Urinary bladder (tissue), 4 donors: ENCODE results near the gene AFF3. TPM values are rescaled to one million over a fixed set of nuclear protein-coding genes. Genes with fewer than 3 reads are reported as not detected.

Source experiments
- DNase-seq: peaks from one replicate; pipeline ENCODE4 v3.0.0-alpha.2; 2015; ENCODE audit errors: extremely low spot score
- H3K27ac ChIP-seq: one replicate; pipeline ENCODE4 v1.5.1; 2013; ENCODE audit warnings: low read depth, mild to moderate bottlenecking, moderate library complexity
- H3K36me3 ChIP-seq: one replicate; pipeline ENCODE4 v1.6.1; 2013; ENCODE audit warnings: mild to moderate bottlenecking, moderate library complexity; ENCODE audit not compliant: insufficient read depth
- H3K4me1 ChIP-seq: one replicate; pipeline ENCODE4 v1.6.1; 2013; ENCODE audit warnings: mild to moderate bottlenecking, moderate library complexity; ENCODE audit not compliant: insufficient read depth
- H3K4me3 ChIP-seq: one replicate; pipeline ENCODE4 v1.5.1; 2013; ENCODE audit warnings: low read depth, low read length
- WGBS: extraction: QIAGEN DNeasy Blood & Tissue Kit; methylation state at CpG from one replicate; pipeline ENCODE4 v1.1.7; 2013; 5-methylcytosine and 5-hydroxymethylcytosine counted together
- polyA plus RNA-seq: library from polyadenylated mRNA; stranded (reverse); fragments of 200-250 nt; gene quantifications from one replicate; pipeline ENCODE4 v1.2.3, GENCODE V29; 2013
- total RNA-seq: library from RNA; depleted of rRNA; stranded (reverse); fragments of >200 nt; gene quantifications from one replicate; pipeline ENCODE4 v1.2.3, GENCODE V29; 2014
- donor health status: healthy with polysubstance abuse.
- donor health status: healthy.

AFF3 gene
- total and polyA plus RNA-seq, 2 donors = 15.1 to 43.5 TPM

GRCh38 chr2:99692785-99693184 lies 449.6 kb downstream of the AFF3 start:
- 91% methylated on average over 1 of the region's 1 CpG for WGBS
- DNase-seq = no peak
- no peak overlapping the region for H3K4me3 ChIP-seq
- H3K4me1 ChIP-seq = no peaks in the 10 kb centered on the region
- no peak overlapping the region for H3K27ac ChIP-seq
- H3K36me3 ChIP-seq = no peaks in the 10 kb centered on the region

GRCh38 chr2:99691926-99692325 lies 450.5 kb downstream of the AFF3 start:
- Histone ChIP-seq H3K36me3 (no peaks in the 10 kb centered on the region), H3K4me1 (no peaks in the 10 kb centered on the region), H3K27ac (no peak overlapping the region), H3K4me3 (no peak overlapping the region)
- WGBS = 46% methylated on average over 4 of the region's 4 CpGs
- DNase-seq = no peak

DNA sequence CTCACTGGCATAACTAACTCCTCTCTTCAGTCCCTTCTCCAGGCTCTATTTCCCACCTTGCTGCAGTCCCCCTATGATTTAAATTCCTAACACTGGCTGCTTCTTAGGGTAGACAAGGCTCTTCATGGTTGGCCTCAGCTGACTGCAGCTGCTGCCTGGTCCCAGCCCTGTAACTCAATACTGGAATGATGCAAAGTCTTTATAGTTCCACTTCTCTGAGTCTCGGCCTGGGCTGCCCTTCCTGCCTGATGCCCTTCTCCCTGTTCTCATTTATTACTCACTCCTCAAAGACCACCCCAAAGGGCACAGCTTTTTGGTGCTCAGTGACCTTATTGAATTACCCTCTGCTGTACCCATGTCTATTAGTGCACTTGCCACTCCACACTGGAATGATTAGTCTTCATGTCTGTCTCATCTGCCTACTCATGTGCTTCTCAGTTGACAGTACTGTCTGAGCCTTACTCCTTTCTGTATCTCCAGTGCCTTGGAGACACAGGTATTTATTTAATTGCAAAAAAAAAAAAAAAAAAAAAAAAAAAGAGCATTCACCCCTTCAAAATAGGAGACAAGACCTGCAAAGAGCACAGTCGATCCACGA lies 453.1 kb downstream of the AFF3 start:
- no peak overlapping the region for H3K4me3 ChIP-seq
- no peaks in the 10 kb centered on the region for H3K36me3 ChIP-seq
- WGBS = 86% methylated on average over 3 of the region's 3 CpGs
- no peak overlapping the region for H3K27ac ChIP-seq
- DNase-seq = no peak
- no peaks in the 10 kb centered on the region for H3K4me1 ChIP-seq

- DNase-seq = no peak
- H3K4me1 ChIP-seq = no peaks in the 10 kb centered on the region
- H3K27ac ChIP-seq = no peak overlapping the region
- no peak overlapping the region for H3K4me3 ChIP-seq
- H3K36me3 ChIP-seq = no peaks in the 10 kb centered on the region
- 90% methylated on average over 6 of the region's 6 CpGs for WGBS
These were observed 453.7 kb downstream of the AFF3 start for GRCh38 chr2:99688699-99689098.

DNA sequence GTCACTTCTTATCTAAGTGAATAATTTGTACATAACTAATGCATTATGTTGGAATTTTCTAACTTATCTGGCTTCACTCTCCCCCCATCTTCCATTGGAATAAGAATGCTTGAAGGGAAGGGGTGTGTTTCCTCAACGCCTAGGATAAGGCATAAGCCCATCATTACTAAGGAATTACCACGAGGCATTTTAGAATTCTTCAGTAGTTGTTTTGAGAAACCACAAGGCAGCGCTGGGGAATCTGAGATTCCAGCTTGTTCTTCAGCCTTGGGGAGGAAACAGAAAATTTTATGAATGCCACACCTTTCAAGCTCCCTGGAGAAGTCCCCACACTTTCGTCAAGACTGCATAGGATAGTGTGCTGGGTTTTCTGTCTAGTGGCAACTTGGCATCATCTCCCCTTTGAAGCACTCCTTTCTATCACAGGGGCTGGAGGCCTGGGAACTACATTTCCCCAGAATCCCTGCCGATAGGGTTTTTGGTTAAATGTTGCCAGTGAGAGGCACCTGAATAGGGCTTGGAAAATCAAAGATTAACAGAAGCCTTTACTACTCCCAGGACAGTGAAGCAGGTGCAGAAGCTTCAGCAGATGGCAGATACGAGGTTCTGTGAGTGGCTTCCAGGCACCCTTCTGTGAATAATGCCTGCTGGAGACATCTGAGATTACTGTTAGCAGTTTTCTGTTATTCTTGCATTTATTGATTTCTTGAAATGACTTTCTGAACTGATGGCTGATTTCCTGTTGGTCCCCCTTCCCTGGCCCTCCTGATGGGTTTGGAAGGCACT lies 459.9 kb downstream of the AFF3 start:
- Histone ChIP-seq H3K4me1 (no peaks in the 10 kb centered on the region), H3K4me3 (no peak overlapping the region), H3K36me3 (no peaks in the 10 kb centered on the region), H3K27ac (no peak overlapping the region)
- DNase-seq = no peak
- WGBS = 85% methylated on average over 6 of the region's 6 CpGs

GRCh38 chr2:99680946-99681345 lies 461.4 kb downstream of the AFF3 start:
- H3K27ac ChIP-seq = no peak overlapping the region
- H3K36me3 ChIP-seq = no peaks in the 10 kb centered on the region
- H3K4me3 ChIP-seq = no peak overlapping the region
- no peaks in the 10 kb centered on the region for H3K4me1 ChIP-seq
- no peak for DNase-seq
- WGBS = 88% methylated on average over 1 of the region's 1 CpG

GRCh38 chr2:99679518-99679917 lies 462.9 kb downstream of the AFF3 start:
- DNase-seq = no peak
- H3K4me3 ChIP-seq = no peak overlapping the region
- no peaks in the 10 kb centered on the region for H3K36me3 ChIP-seq
- no peaks in the 10 kb centered on the region for H3K4me1 ChIP-seq
- no peak overlapping the region for H3K27ac ChIP-seq

DNA sequence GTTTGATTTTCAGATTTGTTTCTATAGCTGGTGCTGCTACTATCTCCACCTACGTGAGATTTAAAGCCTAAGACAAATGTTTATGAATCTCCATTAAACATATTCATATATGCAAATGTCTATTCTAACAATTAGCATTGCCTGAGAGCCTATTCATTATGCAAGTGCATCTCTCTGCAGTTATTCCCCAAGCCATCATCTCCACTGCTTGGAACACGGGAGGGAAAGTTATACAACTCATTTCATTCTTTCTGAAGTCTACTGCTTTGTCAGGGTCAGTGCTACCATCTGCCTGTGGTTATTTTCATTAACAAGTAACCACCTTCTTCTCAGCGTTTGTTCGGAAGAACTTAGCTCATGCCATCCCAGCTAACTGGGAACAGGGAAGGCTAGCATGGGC lies 463.8 kb downstream of the AFF3 start:
- no peaks in the 10 kb centered on the region for H3K4me1 ChIP-seq
- no peak overlapping the region for H3K27ac ChIP-seq
- no peaks in the 10 kb centered on the region for H3K36me3 ChIP-seq
- H3K4me3 ChIP-seq = no peak overlapping the region
- DNase-seq = no peak
- 98% methylated on average over 4 of the region's 4 CpGs for WGBS

GRCh38 chr2:99677814-99678213 lies 464.6 kb downstream of the AFF3 start:
- no peak for DNase-seq
- H3K4me1 ChIP-seq = no peaks in the 10 kb centered on the region
- H3K36me3 ChIP-seq = no peaks in the 10 kb centered on the region
- no peak overlapping the region for H3K27ac ChIP-seq
- H3K4me3 ChIP-seq = no peak overlapping the region
- 94% methylated on average over 7 of the region's 7 CpGs for WGBS

DNA sequence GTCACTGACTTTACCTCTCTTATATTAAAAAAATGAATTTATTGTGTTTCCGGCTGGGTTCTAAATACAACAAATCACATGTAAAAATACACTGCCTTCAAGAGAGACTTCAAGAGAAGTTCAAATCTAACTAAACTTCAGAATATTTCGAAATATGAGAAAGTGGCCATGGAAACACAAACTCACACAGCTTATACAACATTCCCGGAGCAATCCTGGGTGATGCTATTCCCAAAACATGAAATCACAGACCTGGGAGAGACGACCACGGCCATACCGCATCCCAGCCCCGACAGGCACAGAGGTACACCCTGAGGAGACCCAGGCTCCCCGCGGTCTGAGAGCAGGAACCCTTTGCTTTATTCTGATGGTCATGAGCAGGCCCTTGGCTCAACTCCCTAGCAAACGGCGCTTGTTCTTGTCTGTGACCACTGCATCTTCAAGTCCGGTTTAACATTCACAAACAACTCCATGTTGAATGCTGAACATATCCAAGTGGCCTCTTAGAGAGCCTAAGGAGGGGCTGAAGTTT lies 467.2 kb downstream of the AFF3 start:
- no peak for DNase-seq
- Histone ChIP-seq H3K27ac (no peak overlapping the region), H3K4me3 (no peak overlapping the region), H3K36me3 (no peaks in the 10 kb centered on the region), H3K4me1 (no peaks in the 10 kb centered on the region)
- WGBS = 89% methylated on average over 12 of the region's 12 CpGs

DNA sequence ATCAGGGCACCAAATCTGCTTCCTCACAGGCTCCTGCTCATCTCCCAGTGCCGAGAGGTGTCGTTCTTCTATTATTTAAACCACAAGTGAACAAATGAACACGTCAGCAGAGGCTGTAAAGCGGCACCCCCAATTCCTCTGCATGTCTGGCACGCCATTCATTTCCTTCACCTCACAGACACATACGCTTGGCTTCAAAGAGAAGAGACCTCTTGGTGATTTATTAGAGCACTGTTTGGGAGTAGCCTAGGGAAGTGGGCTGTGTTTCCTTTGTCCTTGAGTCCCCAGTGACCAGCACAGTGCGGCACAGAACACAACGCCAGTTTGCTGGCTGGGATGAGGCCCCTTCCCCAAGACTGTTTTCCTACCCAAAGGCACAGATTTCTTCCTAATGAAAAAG lies 468.3 kb downstream of the AFF3 start:
- Histone ChIP-seq H3K36me3 (no peaks in the 10 kb centered on the region), H3K4me3 (no peak overlapping the region), H3K27ac (no peak overlapping the region), H3K4me1 (no peaks in the 10 kb centered on the region)
- 93% methylated on average over 8 of the region's 8 CpGs for WGBS
- no peak for DNase-seq

- DNase-seq = no peak
- WGBS = 68% methylated on average over 8 of the region's 8 CpGs
- H3K4me3 ChIP-seq = no peak overlapping the region
These were observed 469.5 kb downstream of the AFF3 start for GRCh38 chr2:99672766-99673350.

DNA sequence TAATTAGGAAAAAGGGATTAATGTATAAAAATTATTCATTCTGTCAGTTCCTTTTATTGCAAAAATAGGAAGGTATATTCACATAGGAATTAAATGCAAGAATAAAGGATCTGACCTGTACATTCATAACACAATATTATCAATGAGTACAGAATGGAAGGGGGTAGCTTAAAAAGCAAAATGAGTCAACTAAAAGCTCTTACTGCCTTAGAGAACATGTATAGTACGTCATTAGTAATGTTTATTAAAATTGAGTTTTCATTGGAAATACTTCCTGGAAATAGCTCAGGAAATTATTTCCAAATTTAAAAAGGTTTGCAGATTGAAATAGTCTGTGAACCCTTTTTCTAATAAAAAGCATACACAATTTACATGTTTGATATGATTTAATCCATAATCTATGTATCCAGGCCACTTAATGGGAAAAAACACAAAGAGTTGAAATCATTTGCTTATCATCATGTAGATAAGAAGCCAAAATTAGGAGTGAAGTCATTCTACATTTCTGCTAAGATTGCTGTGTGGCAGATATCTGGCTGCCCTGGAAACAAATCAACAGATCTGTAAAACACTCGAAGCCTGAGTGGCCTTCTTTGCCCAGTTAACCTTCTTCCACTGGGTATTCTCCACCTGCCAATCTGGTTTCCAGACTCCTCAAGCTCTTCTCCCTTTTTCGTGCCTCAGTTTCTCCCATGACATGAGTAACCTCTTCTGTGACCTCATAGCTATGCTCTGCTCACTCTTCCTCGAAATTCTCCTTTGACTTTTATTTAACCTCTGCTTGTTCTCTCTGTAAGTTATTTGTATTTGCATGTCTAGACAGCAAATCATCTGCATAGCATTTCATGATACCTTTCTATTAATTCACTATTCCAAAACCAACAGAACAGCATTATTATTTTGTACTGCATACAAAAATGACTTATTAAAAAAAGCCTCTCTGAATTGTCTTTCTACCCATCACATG lies 471.3 kb downstream of the AFF3 start:
- DNase-seq = no peak
- no peak overlapping the region for H3K4me3 ChIP-seq
- WGBS = 28% methylated on average over 4 of the region's 4 CpGs

More at GRCh38 chr2:99672766-99673350, 469.5 kb downstream of the AFF3 start:
- Histone ChIP-seq H3K36me3 (no peaks in the 10 kb centered on the region), H3K4me1 (no peaks in the 10 kb centered on the region), H3K27ac (no peak overlapping the region)

More for the DNA sequence above, 471.3 kb downstream of the AFF3 start:
- no peak overlapping the region for H3K27ac ChIP-seq
- H3K36me3 ChIP-seq = no peaks in the 10 kb centered on the region
- no peaks in the 10 kb centered on the region for H3K4me1 ChIP-seq
